ENCODE results near the gene SPAG17.
"Not testable (repeated sequence)": the region's sequence is repeated elsewhere in the genome, so short reads cannot be mapped to it uniquely, and the experiment has no call there.

SPAG17 gene

DNA sequence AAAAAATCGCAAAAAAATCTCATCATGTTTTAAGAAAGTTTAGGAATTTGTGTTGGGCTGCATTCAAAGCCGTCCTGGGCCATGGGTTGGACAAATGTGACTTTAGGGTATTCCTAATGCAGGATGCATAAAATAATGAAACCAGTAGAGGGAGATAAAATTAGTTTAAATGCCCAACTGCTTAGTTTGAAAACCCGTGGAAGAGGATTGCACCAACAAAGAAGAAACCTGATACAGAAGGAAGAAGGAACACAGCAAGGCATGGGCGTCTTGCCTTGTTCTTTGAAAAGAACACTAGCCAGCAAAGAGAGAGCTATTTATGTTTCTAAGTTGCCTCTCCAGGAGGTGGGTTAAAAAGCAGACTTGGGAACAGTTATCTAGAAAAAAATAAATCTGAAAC, 217.6 kb downstream of the SPAG17 start:
- DNase-seq, result no peak

DNA sequence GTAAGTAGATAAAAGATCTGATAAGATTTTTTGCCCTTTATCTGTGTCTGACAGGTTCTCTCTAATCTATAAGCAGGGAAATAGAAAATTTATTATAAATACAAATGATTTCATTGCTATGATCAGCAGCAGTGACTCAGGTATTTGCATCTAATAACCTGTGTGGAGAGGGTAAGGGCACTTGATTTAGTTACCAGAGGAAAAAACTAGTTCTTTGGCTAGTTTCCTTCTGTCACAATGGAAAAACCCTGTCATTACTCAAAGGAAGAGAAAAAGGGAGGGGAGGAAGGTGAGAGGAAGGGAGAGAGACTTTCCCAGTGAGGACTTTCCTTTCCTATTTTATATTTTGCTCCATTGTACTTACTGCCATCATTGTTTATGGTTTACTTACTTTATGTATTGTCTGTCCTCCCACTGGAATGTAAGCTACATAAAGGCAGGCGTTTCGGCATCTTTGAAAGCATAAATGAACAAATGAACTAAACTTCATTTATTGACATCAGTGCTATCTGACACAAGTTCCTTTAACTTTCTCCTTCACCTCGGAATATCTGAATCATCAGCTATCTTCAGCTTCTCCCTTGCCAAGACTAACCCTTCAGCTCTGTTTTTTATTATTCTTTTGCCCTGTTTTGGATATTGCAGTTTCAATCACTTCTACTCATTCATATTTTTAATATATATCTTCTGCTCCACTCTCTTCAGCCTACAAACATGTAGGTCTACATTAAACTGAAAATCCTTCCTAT, 220.6 kb downstream of the SPAG17 start:
- no peak for DNase-seq

DNA sequence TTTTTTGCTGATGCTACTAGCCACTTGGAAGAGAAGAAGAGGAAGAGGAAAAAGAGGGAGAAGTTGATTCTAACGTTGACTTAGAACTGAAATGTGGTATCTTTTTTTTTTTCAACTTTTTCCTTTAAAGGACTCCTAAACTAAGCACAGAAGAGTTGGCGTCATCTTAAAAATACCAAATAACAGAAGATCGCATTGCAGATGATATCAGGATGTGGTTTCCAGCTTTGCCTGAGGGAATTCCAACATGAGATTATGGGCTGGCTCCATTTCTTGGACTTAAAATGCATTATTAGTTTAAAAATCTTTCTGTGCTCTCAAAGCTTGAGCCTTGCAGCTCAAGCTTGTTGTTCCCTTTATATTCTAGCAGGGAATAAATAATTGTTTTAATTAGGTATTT, 225.7 kb downstream of the SPAG17 start:
- DNase-seq, result no peak

DNA sequence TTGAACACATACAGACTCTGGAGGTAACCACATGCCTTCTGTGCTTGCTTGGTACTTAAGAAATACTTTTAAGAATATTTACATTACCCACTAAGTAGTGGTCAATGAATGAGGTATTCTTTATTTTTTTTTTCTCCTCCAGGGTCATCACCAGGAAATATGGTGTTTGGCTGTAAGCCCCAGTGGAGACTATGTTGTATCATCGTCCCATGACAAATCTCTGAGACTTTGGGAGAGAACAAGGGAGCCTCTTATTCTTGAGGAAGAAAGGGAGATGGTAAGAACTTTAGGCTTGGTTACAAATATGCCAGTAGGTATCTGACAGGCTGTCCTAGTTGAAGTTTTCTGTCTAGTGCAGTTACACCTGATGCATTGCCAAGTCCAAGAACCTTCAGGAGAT, 232.6 kb downstream of the SPAG17 start:
- no peak for DNase-seq

DNA sequence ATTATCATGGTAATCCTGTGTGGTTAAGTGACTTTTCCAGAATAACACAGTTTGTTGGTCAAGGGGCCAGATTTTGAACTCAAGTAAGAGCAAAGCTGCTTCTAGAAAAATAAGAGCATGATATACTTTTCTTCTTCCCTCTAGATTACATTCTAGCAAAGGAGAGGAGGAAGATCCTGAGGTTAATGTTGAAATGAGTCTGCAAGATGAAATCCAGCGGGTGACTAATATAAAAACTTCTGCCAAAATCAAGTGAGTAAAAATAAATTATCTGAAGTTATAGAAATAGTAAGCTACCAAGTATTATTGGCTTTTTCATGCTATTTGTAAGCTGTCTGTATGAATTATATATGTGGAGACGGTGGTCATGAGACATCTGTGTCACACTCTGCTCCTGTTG, 242.7 kb downstream of the SPAG17 start:
- no peak for DNase-seq

DNA sequence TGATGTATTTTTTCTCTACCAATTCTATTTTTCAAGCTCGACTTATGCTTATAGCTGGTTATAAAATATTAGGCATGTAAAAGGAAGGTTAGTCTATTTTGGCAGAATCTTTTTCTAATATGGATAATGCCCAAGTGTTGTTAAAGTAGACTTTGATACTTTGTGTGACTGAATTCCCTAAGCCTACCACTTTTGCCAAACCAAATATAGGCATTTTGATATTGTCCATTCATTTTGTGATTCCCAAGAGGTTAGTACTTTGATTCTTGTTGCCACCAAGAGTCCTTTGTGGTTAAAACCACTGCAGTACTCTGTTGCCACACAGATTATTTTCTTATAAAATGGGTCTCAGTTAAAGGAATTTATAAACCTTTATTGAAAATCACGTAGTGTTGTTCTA, 251.3 kb downstream of the SPAG17 start:
- DNase-seq, result no peak

DNA sequence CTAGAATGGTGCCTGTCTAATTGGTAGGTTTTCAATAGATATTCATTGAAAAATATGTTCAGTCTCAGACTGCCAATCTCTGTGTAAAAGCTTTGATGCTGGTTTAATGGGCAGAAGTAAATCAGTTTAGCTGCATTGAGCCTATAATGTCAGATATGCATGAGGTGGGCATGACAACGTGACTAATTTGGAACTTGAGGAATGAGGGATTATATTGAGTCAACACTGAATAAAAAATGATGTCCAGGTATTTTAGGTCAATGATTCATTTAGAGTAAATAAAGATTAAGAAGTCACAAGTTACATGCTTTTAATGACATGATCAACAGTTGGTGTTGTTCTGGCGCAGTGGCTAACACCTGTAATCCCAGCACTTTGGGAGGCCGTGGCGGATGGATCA, 252.5 kb downstream of the SPAG17 start:
- no peak for DNase-seq

DNA sequence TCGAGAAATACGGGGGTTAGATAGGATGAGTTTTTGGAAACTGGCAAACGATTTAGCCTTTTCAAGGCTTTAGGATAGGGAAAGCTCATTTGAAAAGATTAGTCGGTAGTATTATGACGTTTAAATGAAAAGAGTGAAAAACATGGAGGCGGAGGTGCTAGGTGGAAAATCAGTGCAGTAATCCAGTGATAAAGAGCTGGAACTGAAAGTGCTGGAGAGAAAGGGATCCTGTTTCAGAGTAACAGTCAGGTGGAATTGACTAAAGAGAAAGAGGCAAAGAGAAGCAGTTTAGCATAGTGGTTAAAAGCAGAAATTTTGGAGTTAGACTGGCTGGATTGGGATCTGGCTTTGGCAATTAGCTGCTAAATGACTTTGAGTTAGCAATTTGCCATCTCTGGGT, 254.5 kb downstream of the SPAG17 start:
- peak in 2 of 3 experiments; percentile 3 to 41 for DNase-seq

DNA sequence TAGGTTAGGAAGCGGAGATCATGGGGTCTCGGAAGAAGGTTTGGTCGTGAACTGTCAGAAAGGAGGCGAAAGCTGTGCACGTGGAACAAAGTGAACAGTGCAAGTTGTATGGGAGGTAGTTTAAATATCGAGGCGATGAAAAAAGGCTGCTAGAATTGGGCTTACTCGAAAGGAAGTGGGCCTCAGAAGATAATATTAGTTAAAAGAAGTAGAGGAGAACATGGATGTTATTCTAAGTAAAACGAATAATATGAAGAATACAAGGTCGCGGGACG, 254.9 kb downstream of the SPAG17 start:
- no peak for DNase-seq

DNA sequence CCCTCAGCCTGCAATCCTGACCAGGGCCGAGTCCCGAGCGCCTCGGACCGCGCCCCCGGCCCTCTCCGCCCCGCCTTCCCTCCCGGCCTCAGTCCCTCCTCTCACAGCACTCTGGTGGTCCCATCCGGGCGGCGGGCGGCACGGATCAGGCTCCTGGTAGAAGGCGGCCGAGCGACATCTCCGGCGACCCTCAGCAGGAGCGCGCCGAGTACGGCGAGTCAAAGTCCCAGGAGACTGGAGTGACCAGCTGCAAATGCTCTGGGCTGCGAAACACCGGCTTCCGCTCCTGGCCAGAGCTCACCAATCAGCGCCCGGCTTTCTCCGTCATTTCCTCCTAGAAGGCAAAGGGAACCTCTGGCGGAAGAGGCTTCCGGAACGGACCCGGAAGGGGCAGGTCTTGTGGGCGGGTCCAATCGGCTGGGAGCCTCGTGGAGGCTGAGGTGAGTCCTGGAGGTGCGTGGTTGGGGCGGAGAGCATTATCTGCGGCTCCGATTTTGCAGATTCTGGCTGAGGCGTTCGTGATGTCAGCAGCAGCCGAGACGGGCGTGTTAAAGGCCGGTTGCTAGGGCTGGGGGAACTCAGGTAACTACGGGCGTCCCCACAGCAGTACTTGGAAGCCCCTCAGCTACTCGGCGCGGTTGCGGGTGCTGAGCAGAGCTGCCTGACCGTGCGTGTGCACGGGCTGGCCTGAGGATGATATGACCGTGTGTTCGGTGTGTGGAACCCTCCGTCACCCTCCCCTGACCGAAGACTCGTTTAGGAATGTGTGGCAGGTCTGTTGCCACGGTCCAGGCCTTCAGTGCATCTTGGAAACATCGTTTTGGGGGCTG, 255.5 kb downstream of the SPAG17 start, which contains the start of the genes GDAP2 and WDR3:
Gene GDAP2, minus strand, starts transcription at position 279 of the 830 bp plus-strand sequence. CDS start 9,264 bp downstream, outside the sequence.
Gene WDR3, plus strand, starts transcription at position 397 of the 830 bp plus-strand sequence. CDS start 3,581 bp downstream, outside the sequence.
- DNase-seq, result peak; percentile 95 to 99 (median 98)

DNA sequence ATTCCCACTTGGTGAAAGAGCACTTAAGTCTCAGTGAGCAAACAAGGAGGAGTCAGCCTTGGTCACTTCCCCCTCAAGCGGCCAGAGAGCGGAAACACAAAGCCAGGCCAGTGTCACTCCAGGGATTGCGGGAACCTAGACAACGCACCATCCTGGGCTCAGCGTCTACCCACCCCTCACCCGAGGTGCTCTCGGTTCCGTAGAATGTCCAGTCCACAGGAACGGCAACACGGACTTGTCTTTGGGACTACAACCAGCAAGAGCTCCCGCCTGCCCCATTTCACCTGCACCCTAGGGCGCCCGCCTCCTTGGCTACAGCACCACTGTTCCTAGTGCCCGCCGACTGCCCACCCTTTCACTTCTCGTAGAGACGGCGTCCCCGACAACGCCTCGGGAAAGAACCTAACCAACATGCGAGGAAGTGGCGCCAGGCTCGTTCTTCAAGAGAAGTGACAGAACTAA, 256.1 kb downstream of the SPAG17 start:
- DNase-seq, result peak; percentile 57 to 72 (median 71)

DNA sequence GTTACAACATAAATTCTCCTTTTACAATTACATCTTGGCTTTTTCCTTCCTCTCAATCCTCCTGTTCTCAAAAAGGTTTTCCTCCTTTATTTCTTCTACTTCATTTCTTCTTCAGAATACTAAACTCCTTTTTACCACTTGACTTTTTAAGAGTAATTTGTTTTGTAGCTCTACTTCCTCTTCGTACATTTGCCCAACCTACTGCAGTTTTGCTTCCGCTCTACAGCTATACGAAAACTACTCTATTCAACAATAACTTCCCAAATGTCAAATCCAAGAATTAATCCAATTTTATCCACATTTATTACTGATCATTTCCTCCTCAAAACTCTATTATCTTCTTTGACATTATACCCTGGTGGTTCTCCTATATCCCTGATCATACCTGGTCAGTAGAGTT, 259.0 kb downstream of the SPAG17 start:
- DNase-seq, result no peak

DNA sequence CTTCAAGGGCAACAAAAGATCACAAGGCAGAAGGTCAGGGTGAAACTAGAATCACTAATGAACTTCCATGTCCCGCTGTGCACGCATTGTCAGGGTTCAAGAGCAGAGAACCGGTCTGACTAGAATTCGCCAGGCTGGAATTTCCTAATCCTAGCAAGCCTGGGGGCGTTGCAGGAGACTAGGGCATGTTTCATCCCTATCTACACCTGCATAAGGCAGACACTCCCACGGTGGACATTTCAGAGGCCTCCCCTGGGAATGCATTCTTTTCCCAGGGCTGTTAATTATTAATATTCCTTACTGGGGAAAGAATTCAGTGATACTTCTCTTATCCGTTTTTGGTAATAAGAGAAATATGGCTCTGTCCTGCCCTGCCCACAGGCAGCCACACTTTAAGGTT, 262.3 kb downstream of the SPAG17 start:
- DNase-seq, result not testable (repeated sequence)

DNA sequence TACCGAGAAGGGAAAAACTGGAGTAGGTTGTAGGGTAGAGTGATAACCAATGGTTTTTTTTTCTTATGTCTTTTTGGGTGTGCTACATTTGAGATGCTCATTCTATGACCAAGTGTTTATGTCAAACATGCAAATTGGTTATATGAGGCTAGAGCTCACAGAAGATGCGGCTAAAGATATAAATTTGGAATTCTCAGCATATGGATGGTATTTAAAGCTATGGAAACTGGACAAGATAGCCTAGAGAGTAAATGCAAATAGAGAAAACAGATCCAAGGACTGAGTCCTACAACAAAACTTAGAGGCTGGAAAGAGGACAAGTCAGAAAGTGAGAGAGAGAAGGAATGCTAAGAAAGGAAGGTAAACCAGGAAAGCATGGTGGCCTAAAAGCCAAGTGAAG, 263.0 kb downstream of the SPAG17 start:
- no peak for DNase-seq

DNA sequence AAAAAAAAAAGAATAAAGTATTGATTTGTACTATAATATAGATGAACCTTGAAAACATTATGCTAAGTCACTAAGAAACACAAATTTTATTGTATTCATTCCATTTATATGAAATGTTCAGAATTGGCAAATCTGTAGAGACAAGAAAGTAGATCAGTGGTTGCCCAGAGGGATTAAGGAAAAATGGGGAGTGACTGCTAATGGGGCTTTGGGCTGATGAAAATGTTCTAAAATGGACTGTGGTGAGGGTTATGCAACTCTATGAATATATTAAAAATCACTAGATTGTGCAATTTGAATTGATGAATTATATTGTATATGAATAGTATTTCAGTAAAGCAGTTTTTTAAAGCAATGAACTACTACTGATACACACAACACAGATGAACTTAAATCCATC, 265.7 kb downstream of the SPAG17 start:
- DNase-seq, result no peak

DNA sequence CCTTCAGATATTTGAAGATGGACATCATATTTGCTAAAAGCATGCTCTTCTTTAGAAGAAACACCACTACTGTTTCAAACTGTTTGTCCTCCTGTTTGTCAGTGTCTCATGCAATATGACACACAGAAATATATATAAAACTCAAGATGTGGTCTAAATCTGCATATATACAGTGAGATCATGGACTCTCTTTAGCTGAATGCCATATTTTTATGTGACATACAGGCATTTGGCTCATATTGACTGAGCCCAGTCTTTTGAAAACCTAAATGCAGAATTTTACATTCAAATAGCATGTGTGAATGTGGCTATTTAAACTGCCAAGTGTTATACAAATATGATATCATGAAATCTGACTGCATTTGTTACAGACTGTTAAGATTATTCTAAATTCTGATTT, 274.0 kb downstream of the SPAG17 start:
- DNase-seq, result no peak

DNA sequence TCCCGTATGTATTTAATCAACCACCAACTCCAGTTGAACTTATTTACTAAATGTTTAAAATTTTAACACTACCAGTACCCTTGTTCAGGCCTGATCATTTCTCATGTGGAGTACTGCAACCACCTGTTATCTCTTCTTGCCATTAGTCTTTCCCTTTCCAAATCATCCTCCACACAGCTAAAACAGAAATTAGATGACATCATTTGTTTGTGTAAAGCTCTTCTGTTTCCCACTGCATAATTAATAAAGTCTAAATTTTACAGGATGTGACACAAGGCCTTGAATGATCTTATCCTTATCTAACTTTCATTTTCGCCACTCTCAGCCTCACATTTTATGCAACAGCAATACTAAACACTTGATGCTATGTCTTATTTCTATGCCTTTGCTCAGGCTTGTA, 280.0 kb downstream of the SPAG17 start:
- no peak for DNase-seq

DNA sequence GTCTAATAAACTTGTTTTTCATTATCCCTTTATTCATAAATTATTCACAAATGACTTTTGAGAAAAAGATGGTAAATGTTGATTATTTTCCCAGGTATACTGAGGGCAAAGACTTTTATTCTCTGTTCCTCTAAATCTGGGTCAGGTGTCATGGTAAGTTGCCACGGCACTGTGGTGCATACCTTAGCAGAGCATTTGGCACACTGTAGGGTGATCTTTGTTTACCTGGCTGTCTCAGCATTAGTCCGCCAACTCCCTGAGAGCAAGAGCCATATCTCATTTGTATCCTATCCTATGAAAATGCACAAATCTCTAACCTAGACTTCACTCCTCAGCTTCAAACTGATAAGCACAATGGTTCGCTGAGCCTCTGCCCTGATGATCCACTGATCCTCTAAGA, 280.5 kb downstream of the SPAG17 start:
- no peak for DNase-seq
